Activated T-cell treated with anti-CD3 and anti-CD28 coated beads for 4 hours (primary cell): ENCODE data around the gene TSPAN18.

Source experiments
- DNase-seq: peaks from one replicate; pipeline ENCODE4 v3.0.0-alpha.2; 2020

The TSPAN18 gene

DNA sequence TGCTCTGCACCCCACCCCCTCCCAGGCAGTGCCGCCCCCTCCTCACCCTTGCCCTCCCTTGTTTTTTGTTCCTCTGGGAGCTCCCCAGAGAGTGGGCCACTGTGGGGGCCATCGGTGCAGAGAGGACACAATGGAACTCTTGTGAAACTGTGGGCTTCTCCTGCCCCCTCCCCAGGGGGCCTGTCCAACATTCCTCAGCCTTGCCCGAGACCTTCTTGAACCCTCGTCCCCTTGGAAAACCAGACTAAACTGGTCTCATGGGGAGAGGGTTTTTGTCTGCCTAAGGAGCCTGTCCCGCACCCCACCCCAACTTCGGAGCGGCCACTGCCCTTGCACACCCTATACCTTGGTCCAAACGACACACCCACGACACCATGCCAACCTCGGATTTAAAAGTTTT, 72.2 kb downstream of the TSPAN18 start:
- no peak for DNase-seq

DNA sequence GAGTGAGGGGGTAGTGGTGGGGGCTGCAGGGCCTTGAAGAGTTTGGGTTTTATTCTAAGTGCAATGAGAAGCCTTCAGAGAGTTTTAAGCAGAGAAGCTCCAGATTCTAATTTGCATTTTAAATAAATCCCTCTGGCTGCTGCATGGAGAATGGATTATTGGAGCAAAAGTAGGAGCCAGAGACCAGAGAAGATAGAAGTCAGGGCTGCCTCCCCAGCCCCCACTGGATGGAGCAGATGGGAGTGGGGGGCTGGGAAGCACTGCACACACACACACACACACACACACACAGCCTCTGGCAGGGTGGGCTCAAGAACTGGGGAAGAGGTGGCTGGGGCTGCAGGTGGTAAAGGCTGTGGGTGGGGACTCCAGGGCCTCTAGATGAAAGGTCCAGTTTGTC, 75.6 kb downstream of the TSPAN18 start:
- DNase-seq: no peak

DNA sequence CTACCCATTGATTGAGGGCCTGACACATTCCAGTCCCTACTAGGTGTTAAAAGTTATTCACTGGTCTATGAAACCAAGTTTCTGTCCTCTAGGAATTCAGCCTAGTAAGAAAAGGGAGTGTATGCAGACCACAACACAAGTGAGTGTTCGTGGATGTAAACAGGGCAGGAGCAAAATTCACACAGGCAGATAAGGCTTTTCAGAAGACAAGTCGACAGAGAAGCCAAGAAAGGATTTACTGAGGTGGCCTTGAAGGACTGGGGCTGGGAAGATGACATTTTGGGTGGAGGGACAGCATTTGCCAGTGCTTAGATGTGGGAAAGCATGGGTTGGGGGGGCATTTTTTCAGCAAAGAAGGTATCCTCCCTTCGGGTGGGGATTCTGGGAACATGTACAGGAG, 76.2 kb downstream of the TSPAN18 start:
- no peak for DNase-seq

- no peak for DNase-seq
These were observed 78.0 kb downstream of the TSPAN18 start for GRCh38 chr11:44804449-44805437.

GRCh38 chr11:44805596-44805995, 78.8 kb downstream of the TSPAN18 start:
- no peak for DNase-seq

DNA sequence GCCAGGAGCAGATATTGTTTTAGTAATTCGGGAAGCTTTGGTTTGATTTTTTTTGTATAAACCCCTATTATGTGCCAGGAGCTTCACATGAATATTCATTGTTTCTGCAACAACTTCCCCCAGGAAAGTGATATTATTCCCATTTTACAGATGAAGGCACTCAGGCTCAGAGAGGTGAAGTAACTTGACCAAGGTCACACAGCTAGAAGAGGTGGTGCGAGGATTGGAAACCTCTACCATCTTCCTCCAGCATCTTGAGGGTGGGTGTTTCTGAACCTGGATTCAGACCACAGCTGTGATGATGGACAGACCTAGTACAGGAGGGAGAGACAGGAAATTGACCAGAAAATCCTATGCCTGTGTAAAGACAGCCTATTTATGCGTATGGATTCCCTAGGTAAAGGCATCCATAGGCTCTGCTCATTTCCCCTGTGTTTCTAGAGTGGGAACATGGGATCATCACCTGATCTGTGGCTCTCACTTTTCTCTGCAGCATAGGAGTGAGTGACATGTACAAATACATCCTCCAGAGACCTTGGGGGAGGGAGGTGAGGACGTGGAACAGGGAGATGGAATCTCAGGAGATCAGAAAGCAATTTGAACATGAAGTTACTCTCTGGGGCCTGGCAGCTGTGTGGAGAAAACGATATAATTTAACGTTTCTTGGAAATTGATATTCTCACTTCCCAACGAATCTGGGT, 81.4 kb downstream of the TSPAN18 start:
- DNase-seq: no peak

DNA sequence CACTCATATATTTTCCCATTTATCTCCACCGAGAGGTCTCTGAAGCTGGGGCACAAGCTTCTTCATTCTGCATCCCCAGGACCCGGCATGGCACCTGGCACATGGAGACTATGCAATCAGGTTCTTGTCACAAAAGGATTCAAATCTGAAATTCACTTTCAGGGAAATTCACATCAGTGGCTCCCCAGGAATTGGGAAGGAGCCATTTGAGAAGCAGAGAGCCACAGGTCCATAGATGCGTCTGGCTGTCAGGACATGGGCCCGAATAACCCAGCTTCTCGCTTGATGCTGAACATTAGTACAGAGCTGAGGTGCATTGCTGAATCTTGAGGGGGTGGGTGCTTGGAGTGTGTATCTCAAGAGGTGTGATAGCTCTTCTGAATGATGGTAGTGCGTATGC, 82.5 kb downstream of the TSPAN18 start:
- no peak for DNase-seq

DNA sequence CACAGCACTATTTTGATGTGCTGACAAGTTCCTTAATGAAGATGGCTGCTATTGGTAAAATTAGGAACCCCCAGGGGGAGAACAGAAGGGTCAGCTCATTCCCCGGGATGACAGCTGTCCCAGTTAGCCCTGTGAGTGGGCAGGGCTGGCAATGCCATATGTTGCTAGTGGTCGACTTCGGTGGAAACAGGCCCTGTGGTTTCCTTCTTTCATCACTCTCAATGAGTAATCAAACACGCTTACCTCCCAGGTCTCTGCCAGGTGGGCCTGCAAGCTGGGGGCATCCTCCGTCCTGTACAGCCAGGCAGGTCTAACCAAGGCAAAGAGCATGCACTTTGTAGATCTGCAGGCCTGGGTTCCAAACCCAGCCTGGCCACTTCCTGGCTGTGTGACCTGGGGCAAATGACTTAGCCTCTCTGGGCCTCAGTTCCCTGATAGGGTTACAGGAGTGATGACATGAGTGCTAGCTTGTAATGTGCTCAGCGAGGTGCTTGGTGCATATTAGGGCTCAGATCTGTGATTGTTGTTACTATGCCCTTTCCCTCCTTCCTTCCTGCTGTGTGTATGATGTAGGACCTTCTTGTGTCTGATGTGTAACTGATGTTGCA, 85.2 kb downstream of the TSPAN18 start:
- DNase-seq: no peak

DNA sequence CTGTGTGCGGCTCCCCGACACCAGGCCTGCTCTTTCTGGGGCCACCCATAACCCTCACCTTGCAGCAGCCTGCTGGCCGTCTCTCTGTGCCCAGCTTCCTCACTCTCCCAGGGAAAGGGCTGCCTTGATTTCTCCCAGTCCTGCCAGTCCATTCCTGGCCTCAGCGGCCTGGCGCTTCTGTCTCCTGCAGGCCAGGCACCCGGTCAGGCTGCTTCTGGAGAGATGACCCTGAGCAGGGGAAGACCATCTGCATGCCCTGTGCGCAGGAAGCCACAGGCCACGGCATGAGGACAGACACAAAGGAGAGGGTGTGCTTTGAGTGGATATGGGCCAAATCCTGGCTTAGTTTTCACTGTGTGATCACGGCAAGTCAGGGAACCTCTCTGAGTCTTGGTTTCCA, 86.2 kb downstream of the TSPAN18 start:
- no peak for DNase-seq

DNA sequence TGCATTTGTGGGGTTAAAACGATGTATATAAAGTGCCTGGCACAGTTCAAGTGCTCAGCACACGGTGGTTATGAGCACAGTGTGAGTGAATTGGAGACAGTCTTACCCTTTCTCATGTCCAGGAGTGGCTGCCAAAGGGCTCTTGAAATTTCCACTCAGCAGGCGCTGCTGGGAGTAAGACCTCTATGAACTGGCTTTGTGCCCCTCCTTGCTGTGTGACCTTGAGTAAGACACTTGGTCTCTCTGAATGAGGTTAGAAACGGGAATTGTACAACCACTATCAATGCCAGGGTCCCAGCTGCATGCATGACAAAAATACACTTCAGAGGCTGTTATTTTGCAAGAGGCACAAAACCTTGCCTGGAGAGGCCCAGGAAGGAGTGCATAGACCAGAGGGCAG, 86.6 kb downstream of the TSPAN18 start:
- no peak for DNase-seq

DNA sequence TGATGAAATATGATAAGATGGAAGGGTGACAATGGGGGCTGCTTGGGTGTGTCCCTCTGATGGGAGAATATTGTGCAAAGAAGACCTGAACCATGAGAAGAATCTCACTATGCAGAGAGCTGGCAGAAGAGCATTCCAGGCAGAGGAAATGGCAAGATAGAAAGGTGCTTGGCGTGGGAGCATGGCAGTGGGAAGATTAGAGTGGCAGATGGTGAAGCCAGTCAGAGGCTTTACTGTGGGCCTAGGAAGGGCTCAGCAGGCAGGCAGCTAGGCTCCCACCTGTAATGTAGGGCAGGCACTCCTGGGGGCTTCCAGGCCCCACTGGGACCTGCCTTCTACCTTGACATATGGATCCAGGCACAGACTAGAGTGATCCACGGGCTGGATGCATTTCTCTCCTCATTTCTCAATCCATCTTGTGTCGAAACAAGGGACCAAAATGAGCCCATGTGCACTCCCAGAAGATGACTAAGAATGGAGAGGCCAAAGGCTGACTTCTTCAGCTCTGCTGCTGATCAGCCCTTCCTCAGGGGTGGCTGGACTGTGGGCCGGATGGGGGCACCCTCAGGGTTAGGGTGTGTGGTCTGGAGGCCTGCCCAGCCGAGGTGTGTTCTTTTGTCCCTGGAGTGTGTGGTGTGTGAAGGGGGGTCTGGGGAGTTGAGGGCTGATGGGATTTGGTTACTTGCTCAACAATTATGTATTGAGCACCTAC, 88.3 kb downstream of the TSPAN18 start:
- no peak for DNase-seq

- DNase-seq: no peak
These were observed 89.2 kb downstream of the TSPAN18 start for GRCh38 chr11:44815917-44816456.

- DNase-seq: no peak
These were observed 90.0 kb downstream of the TSPAN18 start for GRCh38 chr11:44816761-44817160.

GRCh38 chr11:44817207-44817949, 90.6 kb downstream of the TSPAN18 start:
- no peak for DNase-seq

GRCh38 chr11:44818110-44818509, 91.3 kb downstream of the TSPAN18 start:
- DNase-seq: no peak

DNA sequence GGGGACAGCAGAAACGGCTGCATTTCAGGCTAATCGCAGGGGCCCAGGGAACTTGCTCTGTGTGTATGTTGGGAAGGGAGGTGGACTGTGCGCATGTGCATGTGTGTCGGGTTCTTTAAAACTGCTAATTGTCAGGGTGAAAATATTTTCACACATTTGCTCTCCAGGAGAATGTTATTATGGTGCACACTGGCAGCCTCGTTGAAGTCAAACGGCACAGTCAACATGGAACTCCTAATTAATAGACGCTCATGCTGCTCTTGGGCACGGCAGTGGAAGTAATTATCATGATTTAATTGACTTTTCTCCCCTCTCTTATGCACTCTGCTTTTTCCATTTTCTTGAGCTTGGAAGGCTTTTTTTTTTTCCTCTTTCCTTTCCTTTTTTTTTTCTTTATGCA, 92.6 kb downstream of the TSPAN18 start:
- DNase-seq: no peak

DNA sequence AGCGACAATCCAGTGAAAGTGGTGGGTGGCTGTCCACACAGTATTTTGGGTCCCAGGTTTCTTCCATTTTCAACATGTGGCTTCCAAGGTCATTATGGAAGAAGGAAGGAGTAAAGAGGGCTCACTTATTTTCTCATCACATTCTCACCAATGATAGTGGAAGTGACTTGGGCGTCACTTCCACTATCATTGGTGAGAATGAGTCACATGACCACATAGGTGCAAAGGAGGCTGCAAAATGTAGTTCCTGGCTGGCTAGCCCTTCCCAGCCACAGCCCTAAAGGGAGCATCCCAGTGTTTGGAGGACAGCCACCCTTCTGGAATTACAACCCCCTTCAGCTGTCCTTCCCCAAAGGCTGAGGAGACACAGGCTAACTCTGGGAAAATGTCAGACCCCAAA, 95.6 kb downstream of the TSPAN18 start:
- no peak for DNase-seq

DNA sequence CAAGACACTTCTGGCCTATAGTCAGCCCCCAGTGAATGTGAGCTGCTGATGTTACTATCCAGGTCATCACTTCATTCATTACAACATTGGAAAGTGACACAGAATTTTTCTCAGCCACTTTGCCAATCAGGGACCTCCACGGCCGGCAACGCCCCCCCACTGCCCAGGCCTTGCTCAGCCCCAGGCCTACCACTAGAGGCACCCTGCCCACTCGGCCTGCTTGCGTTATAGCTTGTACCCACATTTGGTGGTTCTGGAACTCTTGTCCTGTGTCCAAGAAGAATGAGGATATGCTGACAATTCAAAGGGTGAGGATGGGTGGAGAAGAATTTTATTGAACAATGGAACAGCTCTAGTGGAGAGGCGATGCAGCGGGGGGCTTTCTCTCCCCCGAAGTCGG, 96.2 kb downstream of the TSPAN18 start:
- DNase-seq: no peak

- no peak for DNase-seq
These were observed 97.1 kb downstream of the TSPAN18 start for GRCh38 chr11:44823868-44824267.

DNA sequence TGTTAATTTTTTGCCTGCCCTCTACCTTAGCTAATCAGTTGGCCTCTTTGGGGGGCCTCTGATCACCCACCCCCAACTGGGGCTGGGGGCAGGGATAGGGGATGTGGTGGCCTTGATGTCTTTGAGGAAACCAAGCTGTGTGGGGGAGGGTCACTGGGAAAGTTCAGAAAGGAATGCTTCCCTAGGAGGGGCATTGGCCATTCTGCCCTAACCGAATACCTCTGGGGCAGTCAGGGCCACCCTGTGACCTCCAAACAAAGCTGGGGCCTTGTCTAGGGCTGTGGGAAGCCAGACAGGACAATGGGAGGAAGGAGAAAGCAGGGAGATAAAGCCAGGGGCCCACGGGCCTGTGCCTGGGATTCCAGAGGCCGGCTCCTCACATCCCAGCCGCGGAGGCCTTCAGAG, 97.5 kb downstream of the TSPAN18 start:
- DNase-seq: no peak

DNA sequence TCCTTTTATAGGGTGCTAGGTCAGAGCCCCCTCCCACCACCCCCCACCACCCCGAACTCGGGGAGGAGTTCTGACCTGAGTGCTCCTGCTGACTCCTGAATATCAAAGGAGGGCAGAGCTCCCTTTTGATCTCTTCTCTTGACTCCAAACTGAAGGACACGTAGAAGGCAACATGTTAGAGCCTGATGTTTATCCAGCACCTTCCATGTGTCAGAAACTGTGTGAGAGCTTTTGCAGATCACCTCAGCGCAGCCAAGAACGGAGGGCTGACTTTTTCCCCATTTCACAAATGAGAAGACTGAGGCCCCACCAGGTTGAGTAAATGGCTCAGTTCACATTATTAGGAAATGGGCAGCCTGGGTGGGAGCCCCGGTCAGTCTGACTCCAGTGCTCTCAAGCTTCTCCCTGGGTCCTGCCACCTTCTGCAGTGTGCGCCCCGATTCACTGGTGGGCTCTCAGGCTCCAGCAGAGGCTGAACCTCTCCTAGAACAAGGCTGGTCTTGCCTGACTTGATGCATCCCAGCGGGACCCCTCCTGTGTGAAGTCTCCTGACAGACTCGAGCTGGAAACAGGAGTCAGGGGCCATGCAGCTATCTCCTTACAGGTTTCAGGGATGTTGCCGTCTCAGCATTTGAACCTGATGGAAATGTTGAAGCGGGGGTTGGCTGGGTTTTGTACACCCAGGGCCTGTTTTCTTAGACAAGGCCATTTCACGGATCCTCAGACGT, 98.5 kb downstream of the TSPAN18 start:
- DNase-seq: no peak
